Loucy (cell line): ENCODE measurements around the gene MUC13.

Source experiments
- H2AFZ ChIP-seq: fragments of 200-600 bp; sonication (generic); 2 replicates; pipeline ENCODE4 v1.6.0; 2016; ENCODE audit warnings: antibody characterized with exemption, mild to moderate bottlenecking, low read length, moderate library complexity
- H3F3A ChIP-seq: fragments of 200-600 bp; 2 replicates; pipeline ENCODE4 v1.6.0; 2016; ENCODE audit warnings: antibody characterized with exemption, low read depth, mild to moderate bottlenecking
- H3K27me3 ChIP-seq: fragments of 200-600 bp; sonication (generic); 2 replicates; pipeline ENCODE4 v1.6.1; 2014; ENCODE audit warnings: low read length, mild to moderate bottlenecking; ENCODE audit not compliant: insufficient read depth, poor library complexity, severe bottlenecking
- H3K36me3 ChIP-seq: fragments of 200-600 bp; sonication (generic); 2 replicates; pipeline ENCODE4 v1.6.1; 2016; ENCODE audit warnings: low read length; ENCODE audit not compliant: insufficient read depth
- H3K4me1 ChIP-seq: fragments of 200-600 bp; sonication (generic); 2 replicates; pipeline ENCODE4 v1.5.1; 2014; ENCODE audit warnings: low read length, mild to moderate bottlenecking; ENCODE audit not compliant: insufficient read depth, poor library complexity, severe bottlenecking
- H3K4me2 ChIP-seq: fragments of 200-600 bp; sonication (generic); 2 replicates; pipeline ENCODE4 v1.6.0; 2014; ENCODE audit warnings: antibody characterized with exemption, low read length, low read depth, mild to moderate bottlenecking; ENCODE audit not compliant: poor library complexity, severe bottlenecking
- H3K4me3 ChIP-seq: fragments of 200-600 bp; sonication (generic); 2 replicates; pipeline ENCODE4 v1.5.1; 2014; ENCODE audit warnings: low read length, mild to moderate bottlenecking, mixed read lengths; ENCODE audit not compliant: poor library complexity, severe bottlenecking
- H3K79me2 ChIP-seq: fragments of 200-600 bp; sonication (generic); 2 replicates; pipeline ENCODE4 v1.6.1; 2014; ENCODE audit warnings: low read length; ENCODE audit not compliant: insufficient read depth
- H3K9ac ChIP-seq: fragments of 200-600 bp; sonication (generic); 2 replicates; pipeline ENCODE4 v1.6.0; 2014; ENCODE audit warnings: mild to moderate bottlenecking, low read depth, low read length, moderate library complexity; ENCODE audit not compliant: poor library complexity, severe bottlenecking
- H3K9me2 ChIP-seq: fragments of 200-600 bp; sonication (generic); replicated peaks from 2 replicates; pipeline ENCODE4 v1.6.1; 2016; ENCODE audit warnings: low read depth, low read length, mixed read lengths
- H3K9me3 ChIP-seq: fragments of 200-600 bp; sonication (generic); 2 replicates; pipeline ENCODE4 v1.6.1; 2014; ENCODE audit warnings: mild to moderate bottlenecking, antibody characterized with exemption, low read length, low read depth; ENCODE audit not compliant: insufficient read depth
- H4K20me1 ChIP-seq: fragments of 200-600 bp; sonication (generic); 2 replicates; pipeline ENCODE4 v1.6.0; 2014; ENCODE audit warnings: antibody characterized with exemption, low read length, mild to moderate bottlenecking; ENCODE audit not compliant: insufficient read depth, poor library complexity, severe bottlenecking
- CTCF ChIP-seq: fragments of 200-600 bp; sonication (generic); conservative IDR thresholded peaks from 2 replicates; pipeline ENCODE4 v1.5.1; 2014; ENCODE audit warnings: mild to moderate bottlenecking, antibody characterized with exemption, low read length
- EZH2phosphoT487 ChIP-seq: fragments of 200-600 bp; IDR thresholded peaks from 2 replicates; pipeline ENCODE4 v1.6.1; 2018; ENCODE audit warnings: antibody characterized with exemption, mild to moderate bottlenecking, moderate library complexity, borderline replicate concordance

The MUC13 gene

GRCh38 chr3:124888482-124889441 is 45.8 kb downstream of the MUC13 start:
- Histone ChIP-seq H2AFZ (no peak overlapping the region), H3K9me2 (no peaks in the 10 kb centered on the region), H4K20me1 (no peaks in the 10 kb centered on the region), H3K9me3 (no peaks in the 10 kb centered on the region), H3K4me2 (no peak overlapping the region), H3K9ac (no peak overlapping the region), H3K4me1 (no peaks in the 10 kb centered on the region), H3K79me2 (no peaks in the 10 kb centered on the region), H3F3A (no peaks in the 10 kb centered on the region), H3K4me3 (no peak overlapping the region), H3K36me3 (no peaks in the 10 kb centered on the region), H3K27me3 (no peaks in the 10 kb centered on the region)
- no peak for TF ChIP-seq EZH2phosphoT487
- TF ChIP-seq CTCF, result no peak

GRCh38 chr3:124887932-124888298 is 46.6 kb downstream of the MUC13 start:
- no peak overlapping the region for H3K4me3 ChIP-seq
- H3K9ac ChIP-seq, result no peak overlapping the region

GRCh38 chr3:124887177-124887931 is 47.2 kb downstream of the MUC13 start, which contains the start of gene ITGB5:
Gene ITGB5 (minus strand): TSS chr3:124887365. CDS start chr3:124887000, 365 bp downstream.
- no peaks in the 10 kb centered on the region for H3F3A ChIP-seq
- no peaks in the 10 kb centered on the region for H3K9me3 ChIP-seq
- H3K79me2 ChIP-seq, result no peaks in the 10 kb centered on the region
- H3K9ac ChIP-seq, result no peak within 1 kb of the TSS
- no peak for TF ChIP-seq EZH2phosphoT487
- TF ChIP-seq CTCF, result no peak
- no peaks in the 10 kb centered on the region for H3K4me1 ChIP-seq
- H3K27me3 ChIP-seq, result no peaks in the 10 kb centered on the region
- H4K20me1 ChIP-seq, result no peaks in the 10 kb centered on the region
- no peak within 1 kb of the TSS for H2AFZ ChIP-seq
- no peaks in the 10 kb centered on the region for H3K36me3 ChIP-seq
- no peak within 1 kb of the TSS for H3K4me3 ChIP-seq
- no peak within 1 kb of the TSS for H3K4me2 ChIP-seq
- H3K9me2 ChIP-seq, result no peaks in the 10 kb centered on the region

More at GRCh38 chr3:124887932-124888298, 46.6 kb downstream of the MUC13 start:
- H3K4me2 ChIP-seq, result no peak overlapping the region
- no peaks in the 10 kb centered on the region for H3K36me3 ChIP-seq
- H3K79me2 ChIP-seq, result no peaks in the 10 kb centered on the region
- H4K20me1 ChIP-seq, result no peaks in the 10 kb centered on the region
- no peaks in the 10 kb centered on the region for H3K4me1 ChIP-seq
- no peak for TF ChIP-seq CTCF
- TF ChIP-seq EZH2phosphoT487, result no peak
- H2AFZ ChIP-seq, result no peak overlapping the region
- no peaks in the 10 kb centered on the region for H3K9me3 ChIP-seq
- no peaks in the 10 kb centered on the region for H3F3A ChIP-seq
- H3K9me2 ChIP-seq, result no peaks in the 10 kb centered on the region
- H3K27me3 ChIP-seq, result no peaks in the 10 kb centered on the region
